A549 (cell line): Measurements from ENCODE around the gene BGN. TPM values are rescaled to one million over a fixed set of nuclear protein-coding genes. Genes with fewer than 3 reads are reported as not detected.
A peak's percentile ranks its signal among the peaks of the same experiment; 100 is the strongest.

Experiments used
- ATAC-seq, 2 experiments: fragments of 200-7000 bp in 1 of 2; fragments of >200 bp in 1 of 2; cut with Nextera tagmentation in 1 of 2; cut with Tn5 transposase in 1 of 2; 3 replicates each; pipeline versions ENCODE4 v1.8.0 to v1.9.1; 2018 to 2020; ENCODE audit warnings: mild to moderate bottlenecking in 1 of 2, moderate library complexity in 1 of 2
- CTCF ChIA-PET: fragments of 300-600 bp; sonication (Branson Sonifier 250); formaldehyde crosslinking; extraction: SDS; loops from one replicate; lab custom pipeline; 2021; ENCODE audit warnings: antibody characterized with exemption, inconsistent platforms; lab: Yijun Ruan, JAX
- POLR2A ChIA-PET: fragments of 350-600 bp; formaldehyde crosslinking; extraction: SDS; loops from one replicate; lab custom pipeline; 2021; ENCODE audit warnings: antibody characterized with exemption, inconsistent platforms; lab: Yijun Ruan, JAX
- DNase-seq, 2 experiments: peaks; one replicate each; pipeline versions ENCODE4 v3.0.0 to v3.0.0-alpha.2; 2011 to 2016; ENCODE audit warnings: low read depth in 1 of 2, low spot score in 1 of 2
- FAIRE-seq: peaks from 2 replicates; lab custom pipeline; 2011; peaks lifted over from hg19 to GRCh38; lab: Jason Lieb, UNC
- H3K27ac ChIP-seq, 2 experiments: fragments of >200 bp; sonication (Bioruptor Twin); formaldehyde crosslinking; 3 replicates each; pipeline ENCODE4 v1.5.1; 2016 to 2017
- H3K4me1 ChIP-seq: fragments of >200 bp; sonication (Bioruptor Twin); formaldehyde crosslinking; 3 replicates; pipeline ENCODE4 v1.6.1; 2016
- H3K4me2 ChIP-seq: fragments of >200 bp; sonication (Bioruptor Twin); formaldehyde crosslinking; 3 replicates; pipeline ENCODE4 v1.6.1; 2016
- H3K4me3 ChIP-seq: fragments of >200 bp; sonication (Bioruptor Twin); formaldehyde crosslinking; 3 replicates; pipeline ENCODE4 v1.5.1; 2016
- H3K9me3 ChIP-seq: fragments of >200 bp; sonication (Bioruptor Twin); formaldehyde crosslinking; 3 replicates; pipeline ENCODE4 v1.6.1; 2016
- BHLHE40 ChIP-seq: IDR thresholded peaks from 2 replicates; pipeline ENCODE4 v1.6.1; 2012; ENCODE audit warnings: low read depth, low read length, inconsistent platforms
- CHD4 ChIP-seq: fragments of 200-600 bp; sonication (generic); IDR thresholded peaks from 2 replicates; pipeline ENCODE4 v1.6.1; 2016; ENCODE audit warnings: antibody characterized with exemption, mild to moderate bottlenecking, borderline replicate concordance
- HDAC2 ChIP-seq: fragments of 200-600 bp; sonication (generic); IDR thresholded peaks from 2 replicates; pipeline ENCODE4 v1.6.1; 2016
- HEYL ChIP-seq: fragments of 250-450 bp; sonication (Bioruptor Pico); IDR thresholded peaks from 2 replicates; pipeline ENCODE4 v1.8.0; 2021; ENCODE audit warnings: mild to moderate bottlenecking, moderate library complexity
- KDM5A ChIP-seq: fragments of 200-600 bp; sonication (generic); IDR thresholded peaks from 2 replicates; pipeline ENCODE4 v1.6.1; 2016; ENCODE audit warnings: antibody characterized with exemption, mild to moderate bottlenecking
- MAFK ChIP-seq: fragments of 450-650 bp; IDR thresholded peaks from 2 replicates; pipeline ENCODE4 v1.6.1; 2014; ENCODE audit not compliant: partially characterized antibody
- MYC ChIP-seq: IDR thresholded peaks from 2 replicates; pipeline ENCODE4 v1.6.1; 2012; ENCODE audit warnings: mild to moderate bottlenecking, inconsistent platforms, low read length, improper control_type of control experiment, borderline replicate concordance
- NFE2L2 ChIP-seq: fragments of 150-350 bp; conservative IDR thresholded peaks from 2 replicates; pipeline ENCODE4 v1.6.1; 2014; ENCODE audit warnings: low read length
- POLR2A ChIP-seq: IDR thresholded peaks from 2 replicates; pipeline ENCODE4 v1.6.1; 2012; ENCODE audit warnings: mild to moderate bottlenecking, low read length
- POLR2AphosphoS2 ChIP-seq: conservative IDR thresholded peaks from 2 replicates; pipeline ENCODE4 v1.6.1; 2012; ENCODE audit warnings: low read length, improper control_type of control experiment, inconsistent platforms
- RAD21 ChIP-seq, 2 experiments: fragments of >200 bp in 1 of 2; sonication (Bioruptor Twin) in 1 of 2; formaldehyde crosslinking in 1 of 2; IDR thresholded peaks in 1 of 2; conservative IDR thresholded peaks in 1 of 2; 2 replicates in 1 of 2; 3 replicates in 1 of 2; pipeline ENCODE4 v1.6.1; 2012 to 2018; ENCODE audit warnings: inconsistent platforms in 1 of 2
- RCOR1 ChIP-seq: fragments of 150-350 bp; IDR thresholded peaks from 2 replicates; pipeline ENCODE4 v1.6.1; 2014; ENCODE audit warnings: antibody characterized with exemption, low read length, low read depth
- SMC3 ChIP-seq: fragments of >200 bp; sonication (Bioruptor Twin); formaldehyde crosslinking; IDR thresholded peaks from 3 replicates; pipeline ENCODE4 v1.6.1; 2018; ENCODE audit warnings: inconsistent platforms
- TFCP2L1 ChIP-seq: fragments of 250-450 bp; sonication (Bioruptor Pico); IDR thresholded peaks from 2 replicates; pipeline ENCODE4 v1.5.0; 2021; ENCODE audit warnings: mild to moderate bottlenecking
- TP53 ChIP-seq: fragments of 250-450 bp; sonication (Bioruptor Pico); IDR thresholded peaks from 2 replicates; pipeline ENCODE4 v1.5.0; 2021; ENCODE audit warnings: mild to moderate bottlenecking, moderate library complexity
- ZC3H11A ChIP-seq: fragments of 450-650 bp; IDR thresholded peaks from 2 replicates; pipeline ENCODE4 v1.6.1; 2014; ENCODE audit warnings: antibody characterized with exemption, mild to moderate bottlenecking
- ZNF302 ChIP-seq: fragments of 250-450 bp; sonication (Bioruptor Pico); IDR thresholded peaks from 2 replicates; pipeline ENCODE4 v1.9.0; 2021; ENCODE audit warnings: inconsistent platforms, mild to moderate bottlenecking, moderate library complexity
- WGBS: methylation state at CpG from one replicate; pipeline ENCODE4 v1.1.6; 2017; ENCODE audit errors: missing lambda C conversion rate; 5-methylcytosine and 5-hydroxymethylcytosine counted together
- polyA plus RNA-seq, 4 experiments: library from polyadenylated mRNA; depleted of rRNA in 3 of 4; stranded (reverse); fragments of >200 nt; fragmentation: RNase III in 1 of 4; extraction: RNeasy Plus Mini Kit Qiagen cat#74134 plus additional on column Dnase treatment in 1 of 4; gene quantifications; 2 replicates in 3 of 4; 3 replicates in 1 of 4; pipeline ENCODE4 v1.2.3, GENCODE V29; 2011 to 2017
- TF ChIP-seq, protein P1 (sequence below): fragments of >200 bp; sonication (Bioruptor Twin); formaldehyde crosslinking; IDR thresholded peaks from 2 replicates; pipeline ENCODE4 v1.6.1; 2016
- TF ChIP-seq, protein P2 (sequence below): IDR thresholded peaks from 2 replicates; pipeline ENCODE4 v1.6.1; 2012; ENCODE audit warnings: low read depth, borderline replicate concordance
- TF ChIP-seq, protein P3 (sequence below): IDR thresholded peaks from 2 replicates; pipeline ENCODE4 v1.6.1; 2012
- TF ChIP-seq, protein P4 (sequence below): fragments of 200-600 bp; sonication (generic); IDR thresholded peaks from 2 replicates; pipeline ENCODE4 v1.6.1; 2016; ENCODE audit warnings: antibody characterized with exemption, mild to moderate bottlenecking, moderate library complexity

The BGN gene
- polyA plus RNA-seq, 2 of the 4 experiments (the other 2 are of a cell fraction), result 0.04 TPM; not detected in 1

DNA sequence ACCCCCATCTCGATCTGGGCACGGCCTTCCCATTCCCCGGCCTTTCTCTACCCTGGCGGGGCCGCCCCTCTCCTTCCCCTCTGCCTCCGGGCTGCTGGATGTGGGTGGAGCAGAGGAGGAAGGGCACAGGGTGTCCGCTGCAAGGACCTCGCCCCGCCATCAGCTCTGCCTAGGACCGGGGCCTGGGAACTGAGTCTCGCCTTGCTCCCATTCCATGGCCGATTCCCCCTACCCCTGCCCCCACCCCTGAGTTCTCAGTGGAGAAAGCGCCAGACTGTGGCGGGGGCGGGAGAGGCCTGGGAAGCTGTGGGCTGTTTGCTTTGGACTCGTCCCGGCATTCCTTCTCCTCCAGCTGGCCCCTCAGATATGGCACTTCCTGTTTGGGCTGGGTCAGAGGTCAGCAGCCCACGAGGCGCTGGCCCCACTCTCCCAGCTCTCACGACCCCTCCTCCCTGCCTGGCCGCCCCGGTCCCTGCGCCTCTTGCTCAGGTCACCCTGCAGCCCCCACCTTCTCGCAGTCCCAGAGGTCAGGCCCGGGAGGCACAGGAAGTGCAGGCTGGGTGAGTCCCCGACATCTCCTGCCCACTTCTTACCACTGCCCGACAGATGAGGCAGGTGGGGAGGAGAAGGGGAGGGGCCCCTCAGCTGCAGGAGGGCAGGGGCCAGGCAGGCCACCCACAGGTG is 6.4 kb upstream of the BGN start:
- H3K4me1 ChIP-seq, result peaks cover 9% of the 10 kb centered on the region; the same call in 1 of the 3 replicates
- H3K27ac ChIP-seq, result peak overlapping the region in 1 of 2 experiments; percentile 50; a peak in 3 of 6 replicates
- no peak for FAIRE-seq
- H3K4me2 ChIP-seq, result no peak overlapping the region
- ChIA-PET POLR2A (no interaction called here), CTCF (interaction anchor here (1.5 to 5.0 kb wide), 3 partner anchors 18 to 27 kb away, joined by 3 to 36 read pairs (median 7); partner anchors contain the start of gene HAUS7)
- H3K9me3 ChIP-seq, result no peaks in the 10 kb centered on the region
- WGBS, result 70% methylated on average over 15 of the region's 27 CpGs
- TF ChIP-seq HDAC2 (no peak), SMC3 (no peak), MYC (no peak), POLR2AphosphoS2 (no peak), POLR2A (no peak), TP53 (CRISPR knock-in tag) (no peak), ZC3H11A (no peak), NFE2L2 (no peak), HEYL (no peak), ZNF302 (CRISPR knock-in tag) (no peak), MAFK (no peak), RAD21 (conservative IDR thresholded peaks at IDR 0.05 in 1 of 2, IDR thresholded peaks at IDR 0.05 in 1 of 2) (no peak), TFCP2L1 (CRISPR knock-in tag) (no peak), KDM5A (no peak)
- TF ChIP-seq, protein P1, sequence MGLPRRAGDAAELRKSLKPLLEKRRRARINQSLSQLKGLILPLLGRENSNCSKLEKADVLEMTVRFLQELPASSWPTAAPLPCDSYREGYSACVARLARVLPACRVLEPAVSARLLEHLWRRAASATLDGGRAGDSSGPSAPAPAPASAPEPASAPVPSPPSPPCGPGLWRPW, result no peak
- TF ChIP-seq, protein P2, sequence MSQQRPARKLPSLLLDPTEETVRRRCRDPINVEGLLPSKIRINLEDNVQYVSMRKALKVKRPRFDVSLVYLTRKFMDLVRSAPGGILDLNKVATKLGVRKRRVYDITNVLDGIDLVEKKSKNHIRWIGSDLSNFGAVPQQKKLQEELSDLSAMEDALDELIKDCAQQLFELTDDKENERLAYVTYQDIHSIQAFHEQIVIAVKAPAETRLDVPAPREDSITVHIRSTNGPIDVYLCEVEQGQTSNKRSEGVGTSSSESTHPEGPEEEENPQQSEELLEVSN, result no peak
- TF ChIP-seq, protein P3, sequence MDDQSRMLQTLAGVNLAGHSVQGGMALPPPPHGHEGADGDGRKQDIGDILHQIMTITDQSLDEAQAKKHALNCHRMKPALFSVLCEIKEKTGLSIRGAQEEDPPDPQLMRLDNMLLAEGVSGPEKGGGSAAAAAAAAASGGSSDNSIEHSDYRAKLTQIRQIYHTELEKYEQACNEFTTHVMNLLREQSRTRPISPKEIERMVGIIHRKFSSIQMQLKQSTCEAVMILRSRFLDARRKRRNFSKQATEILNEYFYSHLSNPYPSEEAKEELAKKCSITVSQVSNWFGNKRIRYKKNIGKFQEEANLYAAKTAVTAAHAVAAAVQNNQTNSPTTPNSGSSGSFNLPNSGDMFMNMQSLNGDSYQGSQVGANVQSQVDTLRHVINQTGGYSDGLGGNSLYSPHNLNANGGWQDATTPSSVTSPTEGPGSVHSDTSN, result no peak
- TF ChIP-seq, protein P4, sequence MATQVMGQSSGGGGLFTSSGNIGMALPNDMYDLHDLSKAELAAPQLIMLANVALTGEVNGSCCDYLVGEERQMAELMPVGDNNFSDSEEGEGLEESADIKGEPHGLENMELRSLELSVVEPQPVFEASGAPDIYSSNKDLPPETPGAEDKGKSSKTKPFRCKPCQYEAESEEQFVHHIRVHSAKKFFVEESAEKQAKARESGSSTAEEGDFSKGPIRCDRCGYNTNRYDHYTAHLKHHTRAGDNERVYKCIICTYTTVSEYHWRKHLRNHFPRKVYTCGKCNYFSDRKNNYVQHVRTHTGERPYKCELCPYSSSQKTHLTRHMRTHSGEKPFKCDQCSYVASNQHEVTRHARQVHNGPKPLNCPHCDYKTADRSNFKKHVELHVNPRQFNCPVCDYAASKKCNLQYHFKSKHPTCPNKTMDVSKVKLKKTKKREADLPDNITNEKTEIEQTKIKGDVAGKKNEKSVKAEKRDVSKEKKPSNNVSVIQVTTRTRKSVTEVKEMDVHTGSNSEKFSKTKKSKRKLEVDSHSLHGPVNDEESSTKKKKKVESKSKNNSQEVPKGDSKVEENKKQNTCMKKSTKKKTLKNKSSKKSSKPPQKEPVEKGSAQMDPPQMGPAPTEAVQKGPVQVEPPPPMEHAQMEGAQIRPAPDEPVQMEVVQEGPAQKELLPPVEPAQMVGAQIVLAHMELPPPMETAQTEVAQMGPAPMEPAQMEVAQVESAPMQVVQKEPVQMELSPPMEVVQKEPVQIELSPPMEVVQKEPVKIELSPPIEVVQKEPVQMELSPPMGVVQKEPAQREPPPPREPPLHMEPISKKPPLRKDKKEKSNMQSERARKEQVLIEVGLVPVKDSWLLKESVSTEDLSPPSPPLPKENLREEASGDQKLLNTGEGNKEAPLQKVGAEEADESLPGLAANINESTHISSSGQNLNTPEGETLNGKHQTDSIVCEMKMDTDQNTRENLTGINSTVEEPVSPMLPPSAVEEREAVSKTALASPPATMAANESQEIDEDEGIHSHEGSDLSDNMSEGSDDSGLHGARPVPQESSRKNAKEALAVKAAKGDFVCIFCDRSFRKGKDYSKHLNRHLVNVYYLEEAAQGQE, result no peak
- no peak for DNase-seq
- ATAC-seq, result no peak; a peak in 1 of 6 replicates
- H3K4me3 ChIP-seq, result no peak overlapping the region

DNA sequence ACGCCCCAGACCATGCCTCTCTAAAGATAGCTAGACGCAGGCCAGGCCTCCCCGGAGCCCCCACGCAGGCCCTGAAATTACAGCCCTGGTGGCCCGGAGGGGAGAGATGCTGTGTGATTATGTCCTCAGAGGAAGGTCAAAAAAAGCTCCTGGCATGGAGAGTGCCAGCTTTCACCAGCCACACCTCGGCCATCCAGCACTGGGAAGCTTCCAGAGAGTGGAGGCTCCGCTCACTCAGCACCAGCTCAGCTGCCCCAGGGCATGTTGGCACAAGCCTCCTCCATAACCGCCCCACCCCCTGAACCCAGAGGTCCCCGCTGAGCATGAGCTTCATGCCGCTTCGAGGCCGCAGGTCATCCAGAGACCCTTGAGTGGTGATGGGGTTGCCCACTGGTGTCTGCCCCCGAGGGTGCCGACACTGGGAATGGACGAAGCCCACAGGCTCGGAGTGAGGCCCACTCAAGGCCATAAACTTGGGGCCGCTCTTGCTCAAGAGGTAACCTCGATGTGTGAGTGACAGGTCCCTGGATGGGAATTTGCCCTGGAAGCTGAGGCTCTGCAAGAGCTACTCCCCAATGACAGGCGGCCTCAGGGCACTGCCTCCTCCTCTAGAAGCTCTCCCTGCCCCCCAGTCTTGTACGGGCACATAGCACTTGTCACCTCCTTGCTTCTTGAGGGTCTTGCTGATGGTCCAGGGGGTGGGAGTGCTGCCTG is 4.4 kb upstream of the BGN start:
- no peak for ATAC-seq
- Histone ChIP-seq H3K4me3 (no peak overlapping the region), H3K27ac (no peak overlapping the region)
- TF ChIP-seq BHLHE40, result no peak
- TF ChIP-seq CHD4, result no peak
- TF ChIP-seq, protein P4, result no peak
- no peak for TF ChIP-seq MYC
- TF ChIP-seq RCOR1, result no peak
- TF ChIP-seq, all 56 proteins: peak for 0
- Histone ChIP-seq H3K4me2 (no peak overlapping the region), H3K9me3 (no peaks in the 10 kb centered on the region), H3K4me1 (peaks cover 9% of the 10 kb centered on the region; the same call in 1 of the 3 replicates)
- 84% methylated on average over 15 of the region's 20 CpGs for WGBS
- POLR2A ChIA-PET, result no interaction called here
- CTCF ChIA-PET, result interaction anchor here (1.5 to 5.0 kb wide), 4 partner anchors 17 to 458 kb away, joined by 3 to 36 read pairs (median 9); no protein-coding TSS in a partner anchor
- FAIRE-seq (no peak), DNase-seq (no peak)
